GM12878 (cell line): Measurements from ENCODE around the gene CDCA7. TPM values are rescaled to one million over a fixed set of nuclear protein-coding genes. Genes with fewer than 3 reads are reported as not detected.

ENCODE experiments used
- ATAC-seq: fragments of 200-7000 bp; cut with Tn5 transposase; 3 replicates; pipeline ENCODE4 v1.9.1; 2020; ENCODE audit warnings: mild to moderate bottlenecking, moderate library complexity
- BruUV-seq: library from RNA; stranded (reverse); fragments of 400-500 nt; replicated peaks from 2 replicates; lab custom pipeline; 2021; lab: Mats Ljungman, UMichigan
- CTCF ChIA-PET: fragments of 300-600 bp; sonication (Branson Sonifier 250); formaldehyde crosslinking; extraction: SDS; loops from one replicate; lab custom pipeline; 2021; ENCODE audit warnings: inconsistent platforms; lab: Yijun Ruan, JAX
- POLR2A ChIA-PET: fragments of 350-600 bp; formaldehyde crosslinking; extraction: SDS; loops from one replicate; lab custom pipeline; 2021; ENCODE audit warnings: inconsistent platforms; lab: Charles Lee
- RAD21 ChIA-PET: fragments of 300-600 bp; sonication (Branson Sonifier 250); formaldehyde crosslinking; loops from one replicate; lab custom pipeline; 2023; ENCODE audit warnings: antibody characterized with exemption; ENCODE audit not compliant: unreplicated experiment; lab: Charles Lee
- SMC1A ChIA-PET: fragments of 300-600 bp; sonication (Branson Sonifier 250); formaldehyde crosslinking; loops from one replicate; lab custom pipeline; 2023; ENCODE audit not compliant: unreplicated experiment, uncharacterized antibody; lab: Charles Lee
- DNase-seq: peaks from one replicate; pipeline ENCODE4 v3.0.0-alpha.2; 2011; ENCODE audit warnings: low read depth, low spot score
- FAIRE-seq: peaks from 3 replicates; lab custom pipeline; 2011; peaks lifted over from hg19 to GRCh38; lab: Jason Lieb, UNC
- H2AFZ ChIP-seq: 2 replicates; pipeline ENCODE4 v1.6.0; 2011; ENCODE audit warnings: low read depth, low read length, control low read depth; ENCODE audit not compliant: control insufficient read depth
- H3K27ac ChIP-seq: 2 replicates; pipeline ENCODE4 v1.5.1; 2011; ENCODE audit warnings: control low read depth; ENCODE audit not compliant: control insufficient read depth, insufficient read depth
- H3K27me3 ChIP-seq, 2 experiments: replicated peaks in 1 of 2; 2 replicates each; pipeline versions ENCODE4 v1.6.0 to v1.6.1; 2011; ENCODE audit warnings: low read length in 1 of 2; ENCODE audit not compliant: control insufficient read depth in 2 of 2, insufficient read depth in 2 of 2
- H3K36me3 ChIP-seq, 2 experiments: 2 replicates each; pipeline ENCODE4 v1.5.1; 2011; ENCODE audit warnings: low read length in 1 of 2; ENCODE audit not compliant: control insufficient read depth in 2 of 2, insufficient read depth in 2 of 2
- H3K4me1 ChIP-seq: 2 replicates; pipeline ENCODE4 v1.6.1; 2011; ENCODE audit warnings: mild to moderate bottlenecking, low read length, moderate library complexity, mixed read lengths; ENCODE audit not compliant: control insufficient read depth, insufficient read depth
- H3K4me2 ChIP-seq: 2 replicates; pipeline ENCODE4 v1.6.0; 2011; ENCODE audit warnings: control low read depth; ENCODE audit not compliant: control insufficient read depth, insufficient read depth
- H3K4me3 ChIP-seq: fragments of 200-600 bp; sonication (generic); 2 replicates; pipeline ENCODE4 v1.5.1; 2016
- H3K79me2 ChIP-seq: 2 replicates; pipeline ENCODE4 v1.6.0; 2011; ENCODE audit warnings: low read length; ENCODE audit not compliant: control insufficient read depth, insufficient read depth
- H3K9ac ChIP-seq: 2 replicates; pipeline ENCODE4 v1.8.0; 2011; ENCODE audit warnings: low read length, control low read depth, mixed read lengths; ENCODE audit not compliant: control insufficient read depth, insufficient read depth
- H3K9me3 ChIP-seq: replicated peaks from 3 replicates; pipeline ENCODE4 v1.5.1; 2011; ENCODE audit warnings: mild to moderate bottlenecking, low read length; ENCODE audit not compliant: control insufficient read depth, insufficient read depth
- H4K20me1 ChIP-seq: 2 replicates; pipeline ENCODE4 v1.6.0; 2011; ENCODE audit not compliant: control insufficient read depth, insufficient read depth
- CBFB ChIP-seq: IDR thresholded peaks from 2 replicates; pipeline ENCODE4 v1.6.1; 2016; ENCODE audit warnings: antibody characterized with exemption, low read depth
- CHD2 ChIP-seq: IDR thresholded peaks from 2 replicates; pipeline ENCODE4 v1.6.1; 2011; ENCODE audit warnings: low read depth, low read length, improper control_type of control experiment, borderline replicate concordance
- CREM ChIP-seq: IDR thresholded peaks from 2 replicates; pipeline ENCODE4 v1.6.1; 2014; ENCODE audit warnings: antibody characterized with exemption, low read depth
- IRF4 ChIP-seq: IDR thresholded peaks from 2 replicates; pipeline ENCODE4 v1.6.1; 2011; ENCODE audit warnings: low read depth, low read length
- PML ChIP-seq: IDR thresholded peaks from 2 replicates; pipeline ENCODE4 v1.6.1; 2012; ENCODE audit warnings: low read length, inconsistent platforms
- POLR2AphosphoS5 ChIP-seq: IDR thresholded peaks from 2 replicates; pipeline ENCODE4 v1.6.1; 2011; ENCODE audit warnings: mild to moderate bottlenecking, low read length, inconsistent platforms
- SP1 ChIP-seq: IDR thresholded peaks from one replicate; pipeline ENCODE4 v1.6.1; 2011; ENCODE audit warnings: low read depth, low read length
- STAT3 ChIP-seq: IDR thresholded peaks from 2 replicates; pipeline ENCODE4 v1.6.1; 2011; ENCODE audit warnings: low read depth, low read length, improper control_type of control experiment
- TCF12 ChIP-seq: IDR thresholded peaks from 2 replicates; pipeline ENCODE4 v1.6.1; 2011; ENCODE audit warnings: low read depth, mild to moderate bottlenecking, low read length
- ZNF207 ChIP-seq: fragments of 450-650 bp; IDR thresholded peaks from 2 replicates; pipeline ENCODE4 v1.6.1; 2014; ENCODE audit warnings: antibody characterized with exemption, mild to moderate bottlenecking, borderline replicate concordance
- WGBS: methylation state at CpG from one replicate; pipeline ENCODE4 v1.1.6; 2016; ENCODE audit warnings: low lambda C conversion rate; ENCODE audit not compliant: insufficient replicate concordance, insufficient coverage; ENCODE audit errors: missing lambda C conversion rate; 5-methylcytosine and 5-hydroxymethylcytosine counted together
- in situ Hi-C: fragments of 300-500 bp; cut with MboI; formaldehyde crosslinking; loops from 9 replicates; pipeline ENCODE4 v1.14.3; 2018; ENCODE audit warnings: mixed read lengths
- intact Hi-C: fragments of 100-400 bp; cut with micrococcal nuclease; formaldehyde crosslinking; loops from one replicate; pipeline ENCODE4 v1.14.2; 2022; ENCODE audit not compliant: unreplicated experiment
- polyA plus RNA-seq, 11 experiments: library from polyadenylated mRNA; depleted of rRNA in 4 of 11; unstranded in 6 of 11; stranded (reverse) in 5 of 11; fragments of >200 nt; fragmentation: Nextera tagmentation in 4 of 11; fragmentation: Illumina TruSeq in 1 of 11; extraction: Ambion mirVana in 4 of 11; extraction: Trizol in 1 of 11; gene quantifications; 1 replicate in 1 of 11; 2 replicates in 10 of 11; pipeline versions ENCODE4 v1.2.1 to v1.2.3, GENCODE V29; 2011 to 2016; ENCODE audit warnings: inconsistent platforms in 2 of 11, missing spikeins in 2 of 11, low read depth in 1 of 11
- total RNA-seq, 4 experiments: library from RNA; depleted of rRNA in 3 of 4; stranded (reverse); fragments of >200 nt in 3 of 4; fragmentation: Illumina TruSeq in 1 of 4; extraction: Trizol in 1 of 4; gene quantifications; 2 replicates each; pipeline versions ENCODE4 v1.2.1 to v1.2.3, GENCODE V29; 2013 to 2021
- TF ChIP-seq, protein P1 (sequence below): IDR thresholded peaks from 2 replicates; pipeline ENCODE4 v1.6.1; 2011; ENCODE audit warnings: mild to moderate bottlenecking, low read depth, low read length, moderate library complexity; ENCODE audit not compliant: insufficient replicate concordance
- TF ChIP-seq, protein P2 (sequence below): fragments of 450-650 bp; IDR thresholded peaks from 2 replicates; pipeline ENCODE4 v1.6.1; 2018; ENCODE audit warnings: borderline replicate concordance, mild to moderate bottlenecking; ENCODE audit not compliant: partially characterized antibody
- TF ChIP-seq, protein P3 (sequence below): fragments of 450-650 bp; IDR thresholded peaks from 2 replicates; pipeline ENCODE4 v1.6.1; 2017; ENCODE audit warnings: borderline replicate concordance

The CDCA7 gene
- total and polyA plus RNA-seq, 10 of the 15 experiments (the other 5 are each of a cell fraction or from before 2014, with no cell fraction given) = 23.5 to 71.3 (median 40.8) TPM

DNA sequence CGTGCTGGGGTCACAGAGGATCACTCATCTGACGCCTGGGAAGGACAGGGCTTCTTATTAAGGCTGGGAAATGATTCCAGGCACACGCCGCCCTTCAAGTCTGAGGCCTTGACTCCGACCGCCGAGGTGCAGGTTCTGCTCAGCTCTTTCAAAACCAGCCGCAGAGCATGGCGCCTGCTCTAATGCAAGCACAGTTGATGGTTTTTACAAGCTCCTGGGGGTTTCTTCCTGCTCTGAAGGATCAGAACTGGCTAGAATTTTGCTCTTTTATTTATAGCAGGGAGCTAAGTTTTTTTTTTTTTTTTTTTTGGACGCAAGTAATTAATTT, 32.0 kb downstream of the CDCA7 start:
- in situ Hi-C loops = no loop called here
- POLR2A ChIA-PET = interaction anchor here (0.6 to 0.7 kb wide), 2 partner anchors 18 to 1766 kb away, joined by 4 to 5 read pairs; no protein-coding TSS in a partner anchor

DNA sequence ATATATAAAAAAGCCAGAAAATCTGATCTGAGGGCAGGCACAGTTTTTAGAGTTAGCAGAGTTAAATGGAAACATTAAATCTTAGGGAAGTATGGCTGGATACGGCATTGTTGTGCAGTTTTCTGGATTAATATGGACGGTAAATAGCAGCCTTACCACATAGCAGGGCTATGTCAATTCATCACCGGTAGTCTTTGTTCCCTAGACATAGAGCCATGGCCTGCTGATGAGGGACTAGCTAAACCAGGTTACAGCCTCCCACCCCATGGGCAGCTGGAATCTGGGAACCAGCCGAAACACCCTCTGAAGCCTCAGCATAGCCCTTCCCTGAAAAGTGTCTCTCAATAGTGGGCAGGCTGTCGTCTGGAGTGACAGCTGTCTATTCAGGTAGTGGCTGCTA, 32.4 kb downstream of the CDCA7 start:
- H3K36me3 ChIP-seq = no peaks in the 10 kb centered on the region
- CTCF ChIA-PET = interaction anchor here (0.6 kb wide), 1 partner anchor 14 kb away, joined by 3 read pairs; no protein-coding TSS in a partner anchor
- no peak overlapping the region for H2AFZ ChIP-seq
- 75% methylated on average over 5 of the region's 5 CpGs for WGBS
- no peaks in the 10 kb centered on the region for H3K4me1 ChIP-seq
- TF ChIP-seq PML (no peak), CREM (no peak), IRF4 (no peak), TCF12 (no peak), CBFB (no peak), STAT3 (no peak), CHD2 (no peak), POLR2AphosphoS5 (no peak), SP1 (no peak), ZNF207 (no peak)
- TF ChIP-seq, protein P1, sequence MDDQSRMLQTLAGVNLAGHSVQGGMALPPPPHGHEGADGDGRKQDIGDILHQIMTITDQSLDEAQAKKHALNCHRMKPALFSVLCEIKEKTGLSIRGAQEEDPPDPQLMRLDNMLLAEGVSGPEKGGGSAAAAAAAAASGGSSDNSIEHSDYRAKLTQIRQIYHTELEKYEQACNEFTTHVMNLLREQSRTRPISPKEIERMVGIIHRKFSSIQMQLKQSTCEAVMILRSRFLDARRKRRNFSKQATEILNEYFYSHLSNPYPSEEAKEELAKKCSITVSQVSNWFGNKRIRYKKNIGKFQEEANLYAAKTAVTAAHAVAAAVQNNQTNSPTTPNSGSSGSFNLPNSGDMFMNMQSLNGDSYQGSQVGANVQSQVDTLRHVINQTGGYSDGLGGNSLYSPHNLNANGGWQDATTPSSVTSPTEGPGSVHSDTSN = no peak
- TF ChIP-seq, protein P2, sequence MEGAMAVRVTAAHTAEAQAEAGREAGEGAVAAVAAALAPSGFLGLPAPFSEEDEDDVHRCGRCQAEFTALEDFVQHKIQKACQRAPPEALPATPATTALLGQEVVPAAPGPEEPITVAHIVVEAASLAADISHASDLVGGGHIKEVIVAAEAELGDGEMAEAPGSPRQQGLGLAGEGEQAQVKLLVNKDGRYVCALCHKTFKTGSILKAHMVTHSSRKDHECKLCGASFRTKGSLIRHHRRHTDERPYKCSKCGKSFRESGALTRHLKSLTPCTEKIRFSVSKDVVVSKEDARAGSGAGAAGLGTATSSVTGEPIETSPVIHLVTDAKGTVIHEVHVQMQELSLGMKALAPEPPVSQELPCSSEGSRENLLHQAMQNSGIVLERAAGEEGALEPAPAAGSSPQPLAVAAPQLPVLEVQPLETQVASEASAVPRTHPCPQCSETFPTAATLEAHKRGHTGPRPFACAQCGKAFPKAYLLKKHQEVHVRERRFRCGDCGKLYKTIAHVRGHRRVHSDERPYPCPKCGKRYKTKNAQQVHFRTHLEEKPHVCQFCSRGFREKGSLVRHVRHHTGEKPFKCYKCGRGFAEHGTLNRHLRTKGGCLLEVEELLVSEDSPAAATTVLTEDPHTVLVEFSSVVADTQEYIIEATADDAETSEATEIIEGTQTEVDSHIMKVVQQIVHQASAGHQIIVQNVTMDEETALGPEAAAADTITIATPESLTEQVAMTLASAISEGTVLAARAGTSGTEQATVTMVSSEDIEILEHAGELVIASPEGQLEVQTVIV = no peak
- TF ChIP-seq, all 136 proteins: peak for 0
- H3K27ac ChIP-seq = no peak overlapping the region
- ATAC-seq (no peak), DNase-seq (no peak), FAIRE-seq (no peak)
- RAD21 ChIA-PET = no interaction called here
- in situ Hi-C loops (no loop called here), intact Hi-C loops (no loop called here)
- no peaks in the 10 kb centered on the region for H3K79me2 ChIP-seq
- POLR2A ChIA-PET = interaction anchor here (0.6 to 0.7 kb wide), 2 partner anchors 19 to 1765 kb away, joined by 4 to 5 read pairs; no protein-coding TSS in a partner anchor
- no peak overlapping the region for H3K4me3 ChIP-seq
- no peaks in the 10 kb centered on the region for H3K9me3 ChIP-seq
- no TSS peak for BruUV-seq
- SMC1A ChIA-PET = interaction anchor here (0.6 to 0.9 kb wide), 2 partner anchors 16 kb away, joined by 3 read pairs; no protein-coding TSS in a partner anchor
- H3K9ac ChIP-seq = no peak overlapping the region
- no peaks in the 10 kb centered on the region for H3K27me3 ChIP-seq
- no peaks in the 10 kb centered on the region for H4K20me1 ChIP-seq
- H3K4me2 ChIP-seq = no peak overlapping the region

More for the DNA sequence above, 32.0 kb downstream of the CDCA7 start:
- Histone ChIP-seq H3K27ac (no peak overlapping the region), H2AFZ (no peak overlapping the region), H3K4me2 (no peak overlapping the region), H3K9me3 (no peaks in the 10 kb centered on the region), H4K20me1 (no peaks in the 10 kb centered on the region), H3K4me1 (no peaks in the 10 kb centered on the region), H3K36me3 (no peaks in the 10 kb centered on the region), H3K79me2 (no peaks in the 10 kb centered on the region), H3K9ac (no peak overlapping the region), H3K27me3 (no peaks in the 10 kb centered on the region), H3K4me3 (no peak overlapping the region)
- CTCF ChIA-PET = interaction anchor here (0.6 kb wide), 1 partner anchor 14 kb away, joined by 3 read pairs; no protein-coding TSS in a partner anchor
- no peak for ATAC-seq
- TF ChIP-seq, protein P3, sequence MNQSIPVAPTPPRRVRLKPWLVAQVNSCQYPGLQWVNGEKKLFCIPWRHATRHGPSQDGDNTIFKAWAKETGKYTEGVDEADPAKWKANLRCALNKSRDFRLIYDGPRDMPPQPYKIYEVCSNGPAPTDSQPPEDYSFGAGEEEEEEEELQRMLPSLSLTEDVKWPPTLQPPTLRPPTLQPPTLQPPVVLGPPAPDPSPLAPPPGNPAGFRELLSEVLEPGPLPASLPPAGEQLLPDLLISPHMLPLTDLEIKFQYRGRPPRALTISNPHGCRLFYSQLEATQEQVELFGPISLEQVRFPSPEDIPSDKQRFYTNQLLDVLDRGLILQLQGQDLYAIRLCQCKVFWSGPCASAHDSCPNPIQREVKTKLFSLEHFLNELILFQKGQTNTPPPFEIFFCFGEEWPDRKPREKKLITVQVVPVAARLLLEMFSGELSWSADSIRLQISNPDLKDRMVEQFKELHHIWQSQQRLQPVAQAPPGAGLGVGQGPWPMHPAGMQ = no peak
- SMC1A ChIA-PET = interaction anchor here (0.6 to 0.9 kb wide), 2 partner anchors 16 kb away, joined by 3 read pairs; no protein-coding TSS in a partner anchor
- 76% methylated on average over 10 of the region's 10 CpGs for WGBS
- RAD21 ChIA-PET = no interaction called here
- no peak for DNase-seq
- no TSS peak for BruUV-seq
- FAIRE-seq = no peak
- intact Hi-C loops = no loop called here
